ENCODE data around the gene ADAMTS17. TPM values are rescaled to one million over a fixed set of nuclear protein-coding genes. Genes with fewer than 3 reads are reported as not detected.

Gene ADAMTS17
- total and polyA plus RNA-seq, 9 of the 15 experiments (the other 6 are each of a cell fraction or from before 2014, with no cell fraction given): 0.01 to 0.14 (median 0.07) TPM; not detected in 6

- no peaks in the 10 kb centered on the region for H3K9me1 ChIP-seq (ENCODE audit: control insufficient read depth, insufficient read depth, low read length)
- TF ChIP-seq, protein P1, sequence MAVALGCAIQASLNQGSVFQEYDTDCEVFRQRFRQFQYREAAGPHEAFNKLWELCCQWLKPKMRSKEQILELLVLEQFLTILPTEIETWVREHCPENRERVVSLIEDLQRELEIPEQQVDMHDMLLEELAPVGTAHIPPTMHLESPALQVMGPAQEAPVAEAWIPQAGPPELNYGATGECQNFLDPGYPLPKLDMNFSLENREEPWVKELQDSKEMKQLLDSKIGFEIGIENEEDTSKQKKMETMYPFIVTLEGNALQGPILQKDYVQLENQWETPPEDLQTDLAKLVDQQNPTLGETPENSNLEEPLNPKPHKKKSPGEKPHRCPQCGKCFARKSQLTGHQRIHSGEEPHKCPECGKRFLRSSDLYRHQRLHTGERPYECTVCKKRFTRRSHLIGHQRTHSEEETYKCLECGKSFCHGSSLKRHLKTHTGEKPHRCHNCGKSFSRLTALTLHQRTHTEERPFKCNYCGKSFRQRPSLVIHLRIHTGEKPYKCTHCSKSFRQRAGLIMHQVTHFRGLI (CRISPR knock-in tag; IDR thresholded peaks at IDR 0.05): no peak
- TF ChIP-seq SLC30A9 (CRISPR knock-in tag; IDR thresholded peaks at IDR 0.05) (no peak), JUND (IDR thresholded peaks at IDR 0.05; ENCODE audit: borderline replicate concordance, low read depth, low read length) (no peak), JUND (tag; IDR thresholded peaks at IDR 0.05; ENCODE audit: borderline replicate concordance, low read depth, low read length) (no peak), ZNF57 (CRISPR knock-in tag; IDR thresholded peaks at IDR 0.05) (no peak), ELF2 (CRISPR knock-in tag; IDR thresholded peaks at IDR 0.05) (no peak), SP2 (IDR thresholded peaks at IDR 0.05; ENCODE audit: extremely low read depth, low read depth, low read length, poor library complexity, severe bottlenecking) (no peak), BHLHE40 (IDR thresholded peaks at IDR 0.05; ENCODE audit: low read length) (no peak), ILK (tag; IDR thresholded peaks at IDR 0.05; ENCODE audit: borderline replicate concordance, low read depth) (no peak), MAZ (CRISPR knock-in tag; conservative IDR thresholded peaks at IDR 0.05 in 1 of 2, IDR thresholded peaks at IDR 0.05 in 1 of 2) (no peak), TRIM24 (IDR thresholded peaks at IDR 0.05) (no peak), ZNF143 (CRISPR knock-in tag; IDR thresholded peaks at IDR 0.05) (no peak), EHMT2 (IDR thresholded peaks at IDR 0.05) (no peak)
- TF ChIP-seq, protein P2, sequence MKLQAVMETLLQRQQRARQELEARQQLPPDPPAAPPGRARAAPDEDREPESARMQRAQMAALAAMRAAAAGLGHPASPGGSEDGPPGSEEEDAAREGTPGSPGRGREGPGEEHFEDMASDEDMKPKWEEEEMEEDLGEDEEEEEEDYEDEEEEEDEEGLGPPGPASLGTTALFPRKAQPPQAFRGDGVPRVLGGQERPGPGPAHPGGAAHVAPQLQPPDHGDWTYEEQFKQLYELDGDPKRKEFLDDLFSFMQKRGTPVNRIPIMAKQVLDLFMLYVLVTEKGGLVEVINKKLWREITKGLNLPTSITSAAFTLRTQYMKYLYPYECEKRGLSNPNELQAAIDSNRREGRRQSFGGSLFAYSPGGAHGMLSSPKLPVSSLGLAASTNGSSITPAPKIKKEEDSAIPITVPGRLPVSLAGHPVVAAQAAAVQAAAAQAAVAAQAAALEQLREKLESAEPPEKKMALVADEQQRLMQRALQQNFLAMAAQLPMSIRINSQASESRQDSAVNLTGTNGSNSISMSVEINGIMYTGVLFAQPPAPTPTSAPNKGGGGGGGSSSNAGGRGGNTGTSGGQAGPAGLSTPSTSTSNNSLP (IDR thresholded peaks at IDR 0.05; ENCODE audit: borderline replicate concordance, low read depth, low read length): no peak
- CTCF ChIA-PET (ENCODE audit: low intra/inter-chr PET ratio): no interaction called here
- no peak overlapping the region for H3K4me3 ChIP-seq
- no peak overlapping the region for H3K27ac ChIP-seq (ENCODE audit: extremely low read depth, low read depth, low read length)
- BruUV-seq (replicated peaks): no TSS peak
- FAIRE-seq: no peak
- H3K36me3 ChIP-seq (ENCODE audit: control insufficient read depth, insufficient read depth, low read length): no peaks in the 10 kb centered on the region
- no peak overlapping the region for H3K9ac ChIP-seq (ENCODE audit: insufficient read depth in 1 of 2, low read depth in 2 of 2, low read length in 2 of 2)
- intact Hi-C loops (cut with micrococcal nuclease): no loop called here
- WGBS (ENCODE audit: insufficient coverage, low coverage, missing lambda C conversion rate): under 1% methylated on average over 16 of the region's 16 CpGs
- no peaks in the 10 kb centered on the region for H3K4me1 ChIP-seq (replicated peaks in 1 of 2; ENCODE audit: control insufficient read depth in 2 of 2, insufficient read depth in 2 of 2, low read length in 2 of 2)
- H2AFZ ChIP-seq (ENCODE audit: low read depth, low read length): no peak overlapping the region
- DNase-seq (ENCODE audit: extremely low read depth in 1 of 4, low spot score in 3 of 4): no peak
- no peaks in the 10 kb centered on the region for H3K79me2 ChIP-seq (ENCODE audit: control insufficient read depth, insufficient read depth, low read length)
- H3K27me3 ChIP-seq (ENCODE audit: control insufficient read depth in 2 of 2, insufficient read depth in 2 of 2, low read length in 2 of 2): peaks cover 3 to 45% of the 10 kb centered on the region in 2 experiments; a peak in 3 of 5 replicates
- in situ Hi-C loops (cut with MboI): no loop called here
- H4K20me1 ChIP-seq (replicated peaks; ENCODE audit: control insufficient read depth, insufficient read depth, low read length): no peaks in the 10 kb centered on the region
- POLR2A ChIA-PET: interaction anchor here (0.6 kb wide), 2 partner anchors 43 to 826 kb away, joined by 4 read pairs; no protein-coding TSS in a partner anchor
- no peak overlapping the region for H3K4me2 ChIP-seq (ENCODE audit: insufficient read depth, low read length)
- no peaks in the 10 kb centered on the region for H3K9me3 ChIP-seq (replicated peaks; ENCODE audit: control insufficient read depth, insufficient read depth, low read depth, low read length)
- ATAC-seq: no peak
Measured at GRCh38 chr15:100307241-100308212, 34.2 kb downstream of the ADAMTS17 start.
